ENCODE data around the gene COG1.

Gene COG1

DNA sequence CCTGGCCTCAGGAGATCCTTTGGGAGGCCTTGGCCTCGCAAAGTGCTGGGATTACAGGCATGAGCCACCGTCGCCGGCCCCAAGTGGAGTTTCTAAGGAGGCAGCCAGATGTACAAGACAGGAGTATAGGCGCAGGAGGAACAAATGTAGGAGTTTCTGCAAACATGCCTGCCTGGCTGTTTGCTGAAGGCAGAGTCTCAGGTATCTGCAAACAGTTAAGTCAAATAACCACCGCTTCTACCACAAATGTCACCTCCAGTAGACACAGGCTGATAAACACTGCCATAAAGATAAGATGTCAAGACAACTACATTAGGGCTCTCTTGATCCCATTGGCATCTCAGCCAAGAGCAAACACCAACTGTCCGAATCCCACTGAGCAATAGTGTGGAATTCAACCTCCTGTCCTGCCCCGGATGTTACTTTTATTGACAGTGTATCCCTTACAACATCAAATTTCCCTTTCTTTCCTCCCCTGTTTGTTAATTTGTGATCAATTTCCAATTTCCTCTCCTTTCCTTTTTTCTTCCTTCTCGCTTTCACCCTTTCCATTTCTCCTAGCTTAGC is 5.6 kb upstream of the COG1 start:
- TF ChIP-seq CTCF (IDR thresholded peaks at IDR 0.05; ENCODE audit: low read depth, low read length), result no peak

DNA sequence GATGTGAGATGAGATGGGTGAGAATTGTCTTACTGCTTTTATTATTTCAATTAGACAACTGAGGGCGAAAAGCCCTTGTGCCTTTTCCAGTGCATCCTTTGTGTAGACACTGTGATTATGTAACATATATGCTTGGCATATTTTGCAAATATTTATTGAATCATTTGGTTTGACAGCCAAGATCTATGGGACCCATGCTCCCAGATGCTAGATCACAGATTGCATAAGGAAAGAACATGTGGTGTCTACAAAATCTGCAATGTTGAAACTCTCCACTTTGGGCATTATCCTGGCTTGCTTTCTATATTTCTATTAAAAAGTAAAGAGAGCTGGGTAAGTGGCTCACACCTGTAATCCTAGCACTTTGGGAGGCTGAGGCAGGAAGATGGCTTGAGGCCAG is 4.8 kb upstream of the COG1 start:
- no peak for TF ChIP-seq CTCF (IDR thresholded peaks at IDR 0.05; ENCODE audit: low read depth, low read length)
- no peak overlapping the region for H3K4me3 ChIP-seq (ENCODE audit: low read depth, low read length)

More for the DNA sequence above, 5.6 kb upstream of the COG1 start:
- no peak overlapping the region for H3K4me3 ChIP-seq (ENCODE audit: low read depth, low read length)

DNA sequence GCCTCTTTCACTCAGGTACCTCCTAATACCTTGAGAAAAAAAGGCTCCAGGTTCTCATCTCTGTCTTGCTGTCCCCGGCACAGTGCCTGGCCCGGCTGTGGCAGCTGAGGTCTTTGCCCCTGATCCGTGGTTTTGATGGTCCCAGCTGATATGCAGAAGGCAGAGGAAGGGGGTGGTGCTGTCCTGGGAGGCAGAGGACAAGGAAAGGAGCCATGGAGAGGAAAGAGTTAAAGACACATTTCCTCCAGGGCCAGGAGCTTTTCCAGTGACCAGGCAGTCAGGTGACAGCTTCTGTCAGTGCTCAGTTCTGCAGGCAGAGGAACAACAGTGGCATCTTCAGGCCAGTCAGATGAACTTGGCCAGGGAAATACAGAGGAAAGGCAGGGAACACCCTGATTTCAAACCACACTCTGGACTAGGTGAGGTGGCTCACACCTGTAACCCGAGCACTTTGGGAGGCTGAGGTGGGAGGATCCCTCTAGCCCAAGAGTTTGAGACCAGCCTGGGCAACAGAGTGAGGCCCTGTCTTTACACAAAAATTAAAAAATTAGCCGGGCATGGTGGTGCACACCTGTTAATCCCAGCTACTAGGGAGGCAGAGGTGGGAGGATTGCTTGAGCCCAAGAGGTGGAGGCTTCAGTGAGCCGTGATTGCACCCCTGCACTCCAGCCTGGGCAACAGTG is 3.3 kb upstream of the COG1 start:
- TF ChIP-seq CTCF (IDR thresholded peaks at IDR 0.05; ENCODE audit: low read depth, low read length), result peak; percentile 58
- H3K4me3 ChIP-seq (ENCODE audit: low read depth, low read length), result no peak overlapping the region

DNA sequence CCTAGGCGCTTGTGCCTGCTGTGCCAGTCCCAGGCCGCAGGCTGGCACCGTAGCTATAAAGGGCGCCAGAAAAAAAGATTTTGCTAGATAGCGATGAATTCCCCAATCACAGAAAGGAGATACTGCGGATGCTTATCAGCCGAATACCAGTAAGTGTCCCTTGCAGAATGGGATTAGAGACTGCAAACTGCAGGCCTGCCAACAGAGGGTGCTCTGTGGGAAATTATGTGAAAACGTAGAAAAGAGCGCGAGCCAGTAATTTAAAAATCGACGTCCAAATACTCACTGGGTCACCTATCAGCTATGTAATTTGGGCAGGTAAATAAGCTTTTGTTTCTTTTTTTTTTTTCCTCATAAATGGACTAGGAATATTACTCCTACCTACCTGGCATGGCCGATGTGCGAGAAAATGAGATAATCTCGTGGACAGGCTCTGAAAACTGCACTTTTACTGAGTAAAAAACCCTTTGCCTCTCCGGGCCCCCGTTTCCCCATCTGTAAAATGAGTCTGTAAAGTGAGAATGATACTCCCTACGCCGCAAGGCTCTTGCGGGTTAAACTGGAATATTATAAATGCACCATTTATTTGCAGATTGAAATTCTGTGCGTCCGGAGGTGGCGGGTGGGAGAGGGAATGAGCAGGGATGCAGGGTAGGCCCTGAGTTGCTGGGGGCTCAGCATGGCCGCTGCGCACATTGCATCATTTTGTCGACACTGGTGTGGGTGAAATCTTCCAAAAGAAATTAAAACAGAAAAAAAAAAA is 1.2 kb upstream of the COG1 start:
- TF ChIP-seq CTCF (IDR thresholded peaks at IDR 0.05; ENCODE audit: low read depth, low read length), result peak; percentile 84
- H3K4me3 ChIP-seq (ENCODE audit: low read depth, low read length), result peak overlapping the region; percentile 88

DNA sequence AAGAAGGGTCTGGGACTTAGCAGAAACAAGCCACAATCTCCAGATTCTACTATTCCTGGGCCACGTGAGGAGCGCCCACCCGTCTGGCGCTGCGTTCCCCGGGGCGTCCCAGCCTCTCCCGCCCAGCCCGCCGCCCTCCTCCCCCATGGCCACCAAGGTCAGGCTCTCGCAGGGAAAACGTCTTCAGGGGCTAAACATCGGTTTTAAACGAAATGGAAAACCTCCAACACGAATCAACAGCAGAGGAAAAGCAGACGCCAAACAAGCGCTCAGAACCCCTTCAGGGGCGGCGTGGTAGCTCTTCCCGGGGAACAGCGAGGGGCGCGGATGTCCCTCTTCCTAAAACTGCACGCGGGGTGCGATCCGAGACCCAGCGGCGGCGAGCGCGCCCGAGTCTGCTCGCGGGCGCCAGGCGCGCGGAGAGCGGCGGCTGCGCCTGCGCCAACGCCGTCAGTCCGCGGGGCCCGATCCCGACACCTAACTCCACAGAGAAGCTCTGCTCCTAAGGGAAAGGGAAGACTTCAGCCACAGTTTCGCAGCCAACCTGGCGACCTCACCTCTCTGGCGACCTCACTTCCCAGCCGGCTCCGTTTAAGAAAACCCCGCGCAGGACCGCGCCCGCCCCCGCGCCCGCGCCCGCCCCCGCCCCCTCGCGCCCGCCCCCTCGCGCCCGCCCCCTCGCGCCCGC is 505 bp upstream of the COG1 start:
- no peak for TF ChIP-seq CTCF (IDR thresholded peaks at IDR 0.05; ENCODE audit: low read depth, low read length)
- H3K4me3 ChIP-seq (ENCODE audit: low read depth, low read length), result peak overlapping the region; percentile 88

DNA sequence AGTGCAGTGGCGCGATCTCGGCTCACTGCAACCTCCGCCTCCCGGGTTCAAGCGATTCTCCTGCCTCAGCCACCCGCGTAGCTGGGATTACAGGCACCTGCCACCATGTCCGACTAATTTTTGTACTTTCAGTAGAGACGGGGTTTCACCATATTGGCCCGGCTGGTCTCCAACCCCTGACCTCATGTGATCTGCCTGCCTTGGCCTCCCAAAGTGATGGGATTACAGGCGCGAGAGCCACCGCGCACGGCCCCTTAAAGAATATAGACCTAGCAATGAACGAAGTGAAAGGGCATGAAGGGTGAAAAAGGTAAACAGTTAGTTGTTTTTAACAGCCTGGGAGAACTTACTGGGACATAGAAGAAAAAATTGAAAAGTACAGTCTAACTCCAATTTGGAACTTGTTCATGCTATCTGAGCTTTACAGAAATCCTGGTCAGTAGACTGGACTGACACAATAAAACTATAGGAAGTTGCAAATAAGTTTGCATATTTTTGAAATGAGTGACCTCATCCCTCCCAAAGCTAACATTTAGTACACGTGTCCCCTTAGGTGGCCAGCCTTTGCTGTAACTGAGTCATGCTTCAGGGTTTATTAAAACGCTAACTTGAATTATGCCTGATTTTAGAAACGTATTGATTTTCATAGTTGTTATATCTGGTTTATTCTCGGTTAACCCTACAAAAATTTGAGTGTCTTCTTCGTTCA is 1.8 kb downstream of the COG1 start:
- H3K4me3 ChIP-seq (ENCODE audit: low read depth, low read length), result peak overlapping the region; percentile 21; the same call in 1 of the 2 replicates
- no peak for TF ChIP-seq CTCF (IDR thresholded peaks at IDR 0.05; ENCODE audit: low read depth, low read length)
